Measurements from ENCODE around the gene ADGRA1. TPM values are rescaled to one million over a fixed set of nuclear protein-coding genes. Genes with fewer than 3 reads are reported as not detected.
"Not testable (repeated sequence)": the region's sequence is repeated elsewhere in the genome, so short reads cannot be mapped to it uniquely, and the experiment has no call there.

The ADGRA1 gene
- total RNA-seq, 1 donor = not detected

GRCh38 chr10:133047526-133048123 is 40.1 kb upstream of the ADGRA1 start:
- no peak for TF ChIP-seq CTCF (IDR thresholded peaks at IDR 0.05; ENCODE audit: insufficient read depth, low read length)
- H3K4me3 ChIP-seq (ENCODE audit: low read depth, low read length) = no peak overlapping the region
- DNase-seq (ENCODE audit: low read depth) = no peak

GRCh38 chr10:133048266-133048665 is 39.5 kb upstream of the ADGRA1 start:
- no peak for DNase-seq (ENCODE audit: low read depth)
- TF ChIP-seq CTCF (IDR thresholded peaks at IDR 0.05; ENCODE audit: insufficient read depth, low read length) = no peak

GRCh38 chr10:133048926-133049325 is 38.8 kb upstream of the ADGRA1 start:
- H3K4me3 ChIP-seq (ENCODE audit: low read depth, low read length) = no peak overlapping the region
- DNase-seq (ENCODE audit: low read depth) = no peak
- TF ChIP-seq CTCF (IDR thresholded peaks at IDR 0.05; ENCODE audit: insufficient read depth, low read length) = no peak

More at GRCh38 chr10:133048266-133048665, 39.5 kb upstream of the ADGRA1 start:
- H3K4me3 ChIP-seq (ENCODE audit: low read depth, low read length) = no peak overlapping the region

- DNase-seq (ENCODE audit: low read depth) = no peak
- H3K4me3 ChIP-seq (ENCODE audit: low read depth, low read length) = no peak overlapping the region
- no peak for TF ChIP-seq CTCF (IDR thresholded peaks at IDR 0.05; ENCODE audit: insufficient read depth, low read length)
These were observed 38.1 kb upstream of the ADGRA1 start for GRCh38 chr10:133049639-133050038.

- no peak for TF ChIP-seq CTCF (IDR thresholded peaks at IDR 0.05; ENCODE audit: insufficient read depth, low read length)
- no peak overlapping the region for H3K4me3 ChIP-seq (ENCODE audit: low read depth, low read length)
- DNase-seq (ENCODE audit: low read depth) = no peak
These were observed 37.4 kb upstream of the ADGRA1 start for GRCh38 chr10:133050371-133050770.

GRCh38 chr10:133052076-133052475 is 35.6 kb upstream of the ADGRA1 start:
- H3K4me3 ChIP-seq (ENCODE audit: low read depth, low read length) = no peak overlapping the region
- no peak for TF ChIP-seq CTCF (IDR thresholded peaks at IDR 0.05; ENCODE audit: insufficient read depth, low read length)
- no peak for DNase-seq (ENCODE audit: low read depth)

GRCh38 chr10:133053527-133054133 is 34.1 kb upstream of the ADGRA1 start:
- not testable (repeated sequence) for DNase-seq (ENCODE audit: low read depth); H3K4me3 ChIP-seq (ENCODE audit: low read depth, low read length)
